HEK293 (cell line): ENCODE data around the gene PLAU.
"Not testable (repeated sequence)": the region's sequence is repeated elsewhere in the genome, so short reads cannot be mapped to it uniquely, and the experiment has no call there.

Experiments used
- CTCF ChIA-PET: fragments of 350-600 bp; formaldehyde crosslinking; extraction: SDS; loops from one replicate; lab custom pipeline; 2021; ENCODE audit warnings: antibody characterized with exemption; lab: Yijun Ruan, JAX
- POLR2A ChIA-PET: fragments of 300-600 bp; formaldehyde crosslinking; extraction: SDS; loops from one replicate; lab custom pipeline; 2020; ENCODE audit warnings: antibody characterized with exemption, inconsistent platforms; lab: Yijun Ruan, JAX
- H3K27ac ChIP-seq: fragments of 200-500 bp; sonication (Bioruptor generic); 2 replicates; pipeline ENCODE4 v1.5.1; 2014; ENCODE audit warnings: low read depth, low read length, control low read depth, inconsistent platforms; ENCODE audit errors: extremely low read depth
- H3K36me3 ChIP-seq, 2 experiments: fragments of 200-500 bp in 1 of 2; sonication (Bioruptor generic) in 1 of 2; 1 replicate in 1 of 2; 2 replicates in 1 of 2; pipeline ENCODE4 v1.5.1; 2014 to 2017; ENCODE audit warnings: inconsistent platforms in 2 of 2, low read length in 2 of 2; ENCODE audit not compliant: control insufficient read depth in 2 of 2, insufficient read depth in 1 of 2
- H3K4me1 ChIP-seq: fragments of 200-500 bp; sonication (Bioruptor generic); 2 replicates; pipeline ENCODE4 v1.5.1; 2014; ENCODE audit warnings: mild to moderate bottlenecking, low read length, inconsistent platforms; ENCODE audit not compliant: control insufficient read depth, insufficient read depth
- H3K4me3 ChIP-seq: 2 replicates; pipeline ENCODE4 v1.5.1; 2011; ENCODE audit warnings: low read depth, mild to moderate bottlenecking, control low read depth, low read length, moderate library complexity
- H3K9me3 ChIP-seq: fragments of 200-500 bp; sonication (Bioruptor generic); 2 replicates; pipeline ENCODE4 v1.5.1; 2014; ENCODE audit warnings: low read depth, low read length, inconsistent platforms; ENCODE audit not compliant: control insufficient read depth, insufficient read depth
- GLIS1 ChIP-seq: fragments of 450-650 bp; formaldehyde crosslinking; IDR thresholded peaks from 2 replicates; pipeline ENCODE4 v1.5.1; 2016; ENCODE audit warnings: missing biosample characterization, missing genetic modification characterization
- IKZF3 ChIP-seq: fragments of 450-650 bp; IDR thresholded peaks from 2 replicates; pipeline ENCODE4 v1.5.0; 2018; ENCODE audit warnings: missing biosample characterization, mild to moderate bottlenecking, missing genetic modification characterization, moderate library complexity
- WT1 ChIP-seq: fragments of 450-650 bp; formaldehyde crosslinking; IDR thresholded peaks from 2 replicates; pipeline ENCODE4 v1.5.1; 2016; ENCODE audit warnings: missing biosample characterization, missing genetic modification characterization
- ZBTB20 ChIP-seq: fragments of 450-650 bp; formaldehyde crosslinking; IDR thresholded peaks from 2 replicates; pipeline ENCODE4 v1.5.1; 2016; ENCODE audit warnings: missing biosample characterization, missing genetic modification characterization
- ZFHX2 ChIP-seq: fragments of 450-650 bp; formaldehyde crosslinking; conservative IDR thresholded peaks from 2 replicates; pipeline ENCODE4 v1.5.1; 2016; ENCODE audit warnings: missing biosample characterization, missing genetic modification characterization
- ZNF112 ChIP-seq: fragments of 450-650 bp; formaldehyde crosslinking; IDR thresholded peaks from 2 replicates; pipeline ENCODE4 v1.5.0; 2017; ENCODE audit warnings: missing biosample characterization, missing genetic modification characterization
- ZNF175 ChIP-seq: fragments of 450-650 bp; formaldehyde crosslinking; IDR thresholded peaks from 2 replicates; pipeline ENCODE4 v1.5.1; 2016; ENCODE audit warnings: missing biosample characterization, missing genetic modification characterization
- ZNF223 ChIP-seq: fragments of 450-650 bp; formaldehyde crosslinking; IDR thresholded peaks from 2 replicates; pipeline ENCODE4 v1.5.1; 2016; ENCODE audit warnings: missing biosample characterization, missing genetic modification characterization
- ZNF544 ChIP-seq: fragments of 450-650 bp; formaldehyde crosslinking; IDR thresholded peaks from 2 replicates; pipeline ENCODE4 v1.5.0; 2017; ENCODE audit warnings: missing biosample characterization, missing genetic modification characterization
- ZNF555 ChIP-seq: fragments of 450-650 bp; formaldehyde crosslinking; conservative IDR thresholded peaks from 2 replicates; pipeline ENCODE4 v1.5.1; 2017; ENCODE audit warnings: missing biosample characterization, mild to moderate bottlenecking, missing genetic modification characterization, inconsistent platforms
- ZNF629 ChIP-seq: fragments of 450-650 bp; formaldehyde crosslinking; IDR thresholded peaks from 2 replicates; pipeline ENCODE4 v1.5.1; 2017; ENCODE audit warnings: missing biosample characterization, missing genetic modification characterization
- TF ChIP-seq, protein P1 (sequence below): fragments of 450-650 bp; formaldehyde crosslinking; optimal IDR thresholded peaks from 2 replicates; pipeline ENCODE3; 2016; ENCODE audit warnings: missing biosample characterization, mild to moderate bottlenecking, missing genetic modification characterization
- TF ChIP-seq, protein P2 (sequence below): fragments of 450-650 bp; formaldehyde crosslinking; IDR thresholded peaks from 2 replicates; pipeline ENCODE4 v1.5.1; 2016; ENCODE audit warnings: missing biosample characterization, missing genetic modification characterization
- TF ChIP-seq, protein P3 (sequence below): fragments of 450-650 bp; formaldehyde crosslinking; IDR thresholded peaks from 2 replicates; pipeline ENCODE4 v1.5.1; 2016; ENCODE audit warnings: missing biosample characterization, missing genetic modification characterization

The PLAU gene

DNA sequence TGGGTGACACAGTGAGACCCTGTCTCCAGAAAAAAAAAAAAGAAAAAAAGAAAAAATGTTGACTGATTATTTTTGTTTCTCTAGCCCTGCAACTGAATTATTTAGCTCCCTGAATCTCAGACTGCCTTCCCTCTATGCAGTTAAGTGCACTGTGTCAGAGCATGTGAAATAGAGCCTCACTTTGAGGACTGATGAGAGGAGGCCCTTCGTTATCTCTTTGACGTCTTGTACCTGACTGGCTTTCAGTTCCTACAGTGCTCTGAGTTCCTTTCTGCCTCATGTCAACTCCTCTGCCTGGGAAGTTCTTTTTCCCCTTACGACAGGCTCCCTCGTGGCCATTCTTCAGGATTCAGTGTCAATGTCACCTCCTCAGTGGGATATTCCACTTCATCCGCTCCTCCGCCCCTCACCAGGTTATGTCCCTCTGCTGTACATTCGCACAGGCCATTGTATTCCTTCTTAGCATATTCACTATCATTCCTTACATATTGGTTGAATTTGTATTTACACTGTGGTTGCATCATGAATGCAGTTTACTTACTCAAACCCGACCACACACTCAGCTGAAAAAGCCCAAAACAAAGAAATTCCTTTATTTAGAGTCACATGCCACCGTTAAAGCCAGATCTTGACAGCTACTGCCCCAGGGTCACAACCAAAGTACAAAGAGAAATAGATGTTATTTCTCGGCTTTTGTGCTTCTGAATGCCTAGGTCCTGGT is 18.5 kb upstream of the PLAU start:
- TF ChIP-seq ZFHX2 (tag by site-specific recombination): no peak
- TF ChIP-seq, protein P1, sequence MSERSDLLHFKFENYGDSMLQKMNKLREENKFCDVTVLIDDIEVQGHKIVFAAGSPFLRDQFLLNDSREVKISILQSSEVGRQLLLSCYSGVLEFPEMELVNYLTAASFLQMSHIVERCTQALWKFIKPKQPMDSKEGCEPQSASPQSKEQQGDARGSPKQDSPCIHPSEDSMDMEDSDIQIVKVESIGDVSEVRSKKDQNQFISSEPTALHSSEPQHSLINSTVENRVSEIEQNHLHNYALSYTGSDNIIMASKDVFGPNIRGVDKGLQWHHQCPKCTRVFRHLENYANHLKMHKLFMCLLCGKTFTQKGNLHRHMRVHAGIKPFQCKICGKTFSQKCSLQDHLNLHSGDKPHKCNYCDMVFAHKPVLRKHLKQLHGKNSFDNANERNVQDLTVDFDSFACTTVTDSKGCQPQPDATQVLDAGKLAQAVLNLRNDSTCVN (tag by site-specific recombination): no peak
- no peak for TF ChIP-seq ZNF223
- no peak for TF ChIP-seq ZBTB20
- TF ChIP-seq, protein P2, sequence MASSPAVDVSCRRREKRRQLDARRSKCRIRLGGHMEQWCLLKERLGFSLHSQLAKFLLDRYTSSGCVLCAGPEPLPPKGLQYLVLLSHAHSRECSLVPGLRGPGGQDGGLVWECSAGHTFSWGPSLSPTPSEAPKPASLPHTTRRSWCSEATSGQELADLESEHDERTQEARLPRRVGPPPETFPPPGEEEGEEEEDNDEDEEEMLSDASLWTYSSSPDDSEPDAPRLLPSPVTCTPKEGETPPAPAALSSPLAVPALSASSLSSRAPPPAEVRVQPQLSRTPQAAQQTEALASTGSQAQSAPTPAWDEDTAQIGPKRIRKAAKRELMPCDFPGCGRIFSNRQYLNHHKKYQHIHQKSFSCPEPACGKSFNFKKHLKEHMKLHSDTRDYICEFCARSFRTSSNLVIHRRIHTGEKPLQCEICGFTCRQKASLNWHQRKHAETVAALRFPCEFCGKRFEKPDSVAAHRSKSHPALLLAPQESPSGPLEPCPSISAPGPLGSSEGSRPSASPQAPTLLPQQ: no peak
- no peak for TF ChIP-seq WT1
- TF ChIP-seq ZNF175 (tag by site-specific recombination): no peak
- TF ChIP-seq, protein P3, sequence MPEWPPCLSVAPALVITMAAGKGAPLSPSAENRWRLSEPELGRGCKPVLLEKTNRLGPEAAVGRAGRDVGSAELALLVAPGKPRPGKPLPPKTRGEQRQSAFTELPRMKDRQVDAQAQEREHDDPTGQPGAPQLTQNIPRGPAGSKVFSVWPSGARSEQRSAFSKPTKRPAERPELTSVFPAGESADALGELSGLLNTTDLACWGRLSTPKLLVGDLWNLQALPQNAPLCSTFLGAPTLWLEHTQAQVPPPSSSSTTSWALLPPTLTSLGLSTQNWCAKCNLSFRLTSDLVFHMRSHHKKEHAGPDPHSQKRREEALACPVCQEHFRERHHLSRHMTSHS (tag by site-specific recombination): no peak
- TF ChIP-seq ZNF112: no peak
- CTCF ChIA-PET: interaction anchor here (0.6 to 9.5 kb wide), 5 partner anchors 13 to 1082 kb away, joined by 3 to 182 read pairs (median 9); no protein-coding TSS in a partner anchor

DNA sequence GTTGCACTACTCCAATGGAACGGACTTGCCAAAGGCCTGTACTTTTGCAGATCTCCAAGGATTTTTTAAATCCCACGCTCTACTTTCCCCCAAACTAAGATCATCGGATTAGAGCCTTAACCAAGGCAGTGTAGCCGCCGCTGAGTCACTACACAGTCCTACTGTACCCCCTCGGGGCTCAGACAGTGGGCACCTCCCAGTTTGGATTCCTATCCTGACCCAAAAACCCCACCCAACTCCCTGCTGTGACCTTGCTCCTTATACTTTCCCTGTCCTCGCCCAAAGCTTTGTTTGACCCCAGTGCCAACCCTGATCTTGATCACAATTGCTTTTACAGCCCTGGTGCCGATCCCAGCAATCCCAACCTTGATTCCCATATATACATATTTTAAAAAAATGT is 17.5 kb upstream of the PLAU start:
- no peaks in the 10 kb centered on the region for H3K4me1 ChIP-seq
- POLR2A ChIA-PET: interaction anchor here (0.8 kb wide), 1 partner anchor 14 kb away, joined by 3 read pairs; no protein-coding TSS in a partner anchor

More for the DNA sequence above, 18.5 kb upstream of the PLAU start:
- Histone ChIP-seq H3K27ac (no peak overlapping the region), H3K4me3 (no peak overlapping the region), H3K4me1 (peaks cover 2% of the 10 kb centered on the region; the same call in 1 of the 2 replicates), H3K36me3 (no peaks in the 10 kb centered on the region), H3K9me3 (no peaks in the 10 kb centered on the region)
- POLR2A ChIA-PET: no interaction called here

DNA sequence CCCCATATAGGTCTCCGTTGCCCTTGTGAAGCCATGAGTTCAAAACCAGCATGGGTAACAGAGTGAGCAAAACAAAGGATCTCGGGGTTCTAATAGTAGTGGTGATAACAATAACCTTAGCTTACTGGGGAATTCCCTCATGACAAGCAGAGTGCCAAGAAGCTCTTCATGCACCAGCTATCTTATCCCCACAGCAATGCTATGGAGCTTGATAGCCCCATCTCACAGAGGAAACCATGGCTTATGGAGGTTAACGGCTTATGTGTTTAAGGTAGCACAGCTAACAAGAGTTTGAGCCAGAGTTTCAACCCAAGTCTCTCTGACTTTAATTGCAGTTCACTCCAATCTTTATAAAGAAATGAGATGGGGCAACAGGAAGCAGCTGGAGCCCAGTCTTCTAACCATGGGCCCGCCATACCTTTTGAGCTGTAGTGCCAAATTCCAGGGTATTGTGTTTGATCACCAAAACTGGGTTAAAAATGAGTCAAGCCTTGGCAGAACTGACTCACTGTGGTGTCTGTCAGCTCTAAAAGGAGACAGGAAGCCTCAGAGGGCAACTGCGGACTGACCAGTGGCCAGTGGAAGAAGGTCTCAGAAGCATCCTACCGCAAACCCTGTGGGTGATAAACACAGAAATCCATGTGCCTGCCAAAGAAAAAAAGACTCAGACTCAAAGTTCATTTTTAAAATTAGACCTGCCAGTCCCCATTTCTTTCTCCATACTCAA is 16.5 kb upstream of the PLAU start:
- TF ChIP-seq ZNF629 (tag by site-specific recombination): no peak
- no peak for TF ChIP-seq ZNF544 (tag by site-specific recombination)
- TF ChIP-seq GLIS1 (tag by site-specific recombination): no peak
- no peak for TF ChIP-seq WT1
- Histone ChIP-seq H3K36me3 (no peaks in the 10 kb centered on the region), H3K4me3 (no peak overlapping the region), H3K27ac (no peak overlapping the region), H3K9me3 (no peaks in the 10 kb centered on the region), H3K4me1 (no peaks in the 10 kb centered on the region)
- ChIA-PET CTCF (interaction anchor here (0.6 to 9.5 kb wide), 10 partner anchors 8 to 350 kb away, joined by 3 to 182 read pairs (median 4); no protein-coding TSS in a partner anchor), POLR2A (interaction anchor here (0.6 to 0.9 kb wide), 3 partner anchors 13 to 69 kb away, joined by 3 to 7 read pairs (median 3); no protein-coding TSS in a partner anchor)

More for the DNA sequence above, 17.5 kb upstream of the PLAU start:
- Histone ChIP-seq H3K27ac (no peak overlapping the region), H3K4me3 (no peak overlapping the region), H3K36me3 (no peaks in the 10 kb centered on the region), H3K9me3 (no peaks in the 10 kb centered on the region)
- CTCF ChIA-PET: interaction anchor here (0.6 to 9.5 kb wide), 4 partner anchors 14 to 213 kb away, joined by 3 to 182 read pairs (median 5); no protein-coding TSS in a partner anchor
- TF ChIP-seq ZNF555 (tag by site-specific recombination) (no peak), IKZF3 (tag by site-specific recombination) (no peak)
- TF ChIP-seq, all 188 proteins: peak for 0

DNA sequence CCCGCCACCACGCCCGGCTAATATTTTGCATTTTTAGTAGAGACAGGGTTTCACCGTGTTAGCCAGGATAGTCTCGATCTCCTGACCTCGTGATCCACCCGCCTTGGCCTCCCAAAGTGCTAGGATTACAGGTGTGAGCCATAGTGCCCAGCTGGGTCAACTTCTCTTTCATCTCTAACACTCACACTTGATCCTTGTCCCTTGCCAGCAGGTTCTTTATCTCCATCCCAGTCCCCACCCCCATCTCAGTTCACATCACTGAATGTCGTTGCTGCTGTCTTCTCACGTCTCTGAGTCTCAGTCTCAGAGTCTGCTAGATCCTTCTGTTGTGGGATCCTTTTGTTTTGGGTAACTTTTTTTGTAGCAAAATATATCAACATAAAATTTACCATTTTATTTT is 15.6 kb upstream of the PLAU start:
- ChIA-PET POLR2A (interaction anchor here (0.9 kb wide), 1 partner anchor 68 kb away, joined by 7 read pairs; no protein-coding TSS in a partner anchor), CTCF (interaction anchor here (0.6 to 1.1 kb wide), 3 partner anchors 15 to 91 kb away, joined by 3 to 5 read pairs (median 3); no protein-coding TSS in a partner anchor)
- H3K9me3 ChIP-seq, H3K27ac ChIP-seq, H3K36me3 ChIP-seq, H3K4me1 ChIP-seq, H3K4me3 ChIP-seq: not testable (repeated sequence)
